Omental fat pad (tissue), 4 donors: ENCODE measurements around the gene IL6ST. TPM values are rescaled to one million over a fixed set of nuclear protein-coding genes. Genes with fewer than 3 reads are reported as not detected.
"Not testable (repeated sequence)": the region's sequence is repeated elsewhere in the genome, so short reads cannot be mapped to it uniquely, and the experiment has no call there.

Experiments
- ATAC-seq: fragments of 150-250 bp; one replicate; pipeline ENCODE4 v1.9.1; 2016; ENCODE audit warnings: mild to moderate bottlenecking, moderate library complexity; ENCODE audit not compliant: low FRiP score
- DNase-seq: peaks from one replicate; pipeline ENCODE4 v3.0.0-alpha.2; 2019; ENCODE audit warnings: low spot score
- total RNA-seq, 4 donors: library from RNA; depleted of rRNA; stranded (reverse); fragments of >200 nt; gene quantifications; one replicate each; pipeline ENCODE4 v1.1.0, GENCODE V29; 2016
- TF ChIP-seq, protein P1 (sequence below), 3 donors: fragments of 450-650 bp; IDR thresholded peaks; one replicate each; pipeline ENCODE4 v1.5.1; 2016 to 2017; ENCODE audit warnings: antibody characterized with exemption in 3 of 3, mild to moderate bottlenecking in 3 of 3, moderate library complexity in 2 of 3

The IL6ST gene
- total RNA-seq: 100 to 1,000 TPM; 555 to 806 (median 682) TPM

DNA sequence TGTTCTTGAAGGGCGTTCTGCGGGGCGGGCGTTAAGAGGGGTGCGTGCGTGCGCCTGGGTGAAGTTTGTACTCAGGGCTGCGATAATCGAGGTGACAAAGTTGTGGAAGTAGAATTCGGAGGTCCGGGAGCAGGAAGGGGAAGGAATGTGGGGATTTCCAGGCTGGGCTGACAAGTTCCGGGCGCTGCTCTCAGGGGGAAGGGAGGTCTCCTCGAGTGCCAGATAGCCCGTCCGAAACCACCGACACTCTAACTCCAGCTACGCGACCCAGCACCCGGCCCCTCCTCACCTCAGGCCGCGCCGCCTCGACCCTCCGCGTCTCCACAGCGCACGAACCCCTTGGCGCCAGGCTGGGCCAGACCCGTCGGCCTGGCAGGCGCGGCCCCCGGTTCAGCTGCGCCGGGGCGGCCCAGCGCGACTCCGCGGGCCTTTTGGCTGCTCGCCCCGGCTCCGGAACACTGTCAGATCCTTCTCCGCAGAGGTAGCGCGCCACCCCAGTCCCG, at the start of gene IL6ST:
TSS of gene IL6ST (minus strand) at position 469 of the 503 bp plus-strand sequence. CDS start 18,685 bp downstream, outside the sequence.
- ATAC-seq: peak; percentile 68
- peak; percentile 32 for DNase-seq
- TF ChIP-seq, protein P1, sequence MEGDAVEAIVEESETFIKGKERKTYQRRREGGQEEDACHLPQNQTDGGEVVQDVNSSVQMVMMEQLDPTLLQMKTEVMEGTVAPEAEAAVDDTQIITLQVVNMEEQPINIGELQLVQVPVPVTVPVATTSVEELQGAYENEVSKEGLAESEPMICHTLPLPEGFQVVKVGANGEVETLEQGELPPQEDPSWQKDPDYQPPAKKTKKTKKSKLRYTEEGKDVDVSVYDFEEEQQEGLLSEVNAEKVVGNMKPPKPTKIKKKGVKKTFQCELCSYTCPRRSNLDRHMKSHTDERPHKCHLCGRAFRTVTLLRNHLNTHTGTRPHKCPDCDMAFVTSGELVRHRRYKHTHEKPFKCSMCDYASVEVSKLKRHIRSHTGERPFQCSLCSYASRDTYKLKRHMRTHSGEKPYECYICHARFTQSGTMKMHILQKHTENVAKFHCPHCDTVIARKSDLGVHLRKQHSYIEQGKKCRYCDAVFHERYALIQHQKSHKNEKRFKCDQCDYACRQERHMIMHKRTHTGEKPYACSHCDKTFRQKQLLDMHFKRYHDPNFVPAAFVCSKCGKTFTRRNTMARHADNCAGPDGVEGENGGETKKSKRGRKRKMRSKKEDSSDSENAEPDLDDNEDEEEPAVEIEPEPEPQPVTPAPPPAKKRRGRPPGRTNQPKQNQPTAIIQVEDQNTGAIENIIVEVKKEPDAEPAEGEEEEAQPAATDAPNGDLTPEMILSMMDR (IDR thresholded peaks at IDR 0.05): no peak

DNA sequence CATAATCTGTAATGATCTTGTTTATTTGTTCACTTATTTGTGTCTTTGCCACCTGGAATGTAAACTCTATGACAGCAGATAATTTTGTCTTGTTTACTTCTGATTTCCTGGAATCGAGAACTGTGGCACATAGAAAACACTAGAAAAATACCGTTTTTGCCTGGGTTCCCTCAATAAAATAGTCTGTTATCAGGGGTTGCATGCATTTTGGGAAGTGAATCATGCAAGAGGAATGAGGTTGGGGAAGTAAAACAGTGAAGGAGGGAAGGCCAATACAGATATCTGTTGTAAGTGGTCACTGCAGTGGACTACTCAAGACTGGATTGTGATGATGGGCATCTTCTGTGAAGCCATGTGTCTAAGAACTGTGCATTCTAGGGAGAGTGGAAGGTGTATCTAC, 45.2 kb upstream of the IL6ST start:
- TF ChIP-seq, protein P1 (IDR thresholded peaks at IDR 0.05): no peak
- peak; percentile 77 for ATAC-seq

DNA sequence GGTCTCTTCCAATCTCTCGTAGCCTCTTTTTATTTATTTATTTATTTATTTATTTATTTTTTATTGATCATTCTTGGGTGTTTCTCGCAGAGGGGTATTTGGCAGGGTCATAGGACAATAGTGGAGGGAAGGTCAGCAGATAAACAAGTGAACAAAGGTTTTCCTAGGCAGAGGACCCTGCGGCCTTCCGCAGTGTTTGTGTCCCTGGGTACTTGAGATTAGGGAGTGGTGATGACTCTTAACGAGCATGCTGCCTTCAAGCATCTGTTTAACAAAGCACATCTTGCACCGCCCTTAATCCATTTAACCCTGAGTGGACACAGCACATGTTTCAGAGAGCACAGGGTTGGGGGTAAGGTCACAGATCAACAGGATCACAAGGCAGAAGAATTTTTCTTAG, 43.4 kb upstream of the IL6ST start:
- DNase-seq, ATAC-seq: not testable (repeated sequence)

More for the DNA sequence above, 45.2 kb upstream of the IL6ST start:
- no peak for DNase-seq

DNA sequence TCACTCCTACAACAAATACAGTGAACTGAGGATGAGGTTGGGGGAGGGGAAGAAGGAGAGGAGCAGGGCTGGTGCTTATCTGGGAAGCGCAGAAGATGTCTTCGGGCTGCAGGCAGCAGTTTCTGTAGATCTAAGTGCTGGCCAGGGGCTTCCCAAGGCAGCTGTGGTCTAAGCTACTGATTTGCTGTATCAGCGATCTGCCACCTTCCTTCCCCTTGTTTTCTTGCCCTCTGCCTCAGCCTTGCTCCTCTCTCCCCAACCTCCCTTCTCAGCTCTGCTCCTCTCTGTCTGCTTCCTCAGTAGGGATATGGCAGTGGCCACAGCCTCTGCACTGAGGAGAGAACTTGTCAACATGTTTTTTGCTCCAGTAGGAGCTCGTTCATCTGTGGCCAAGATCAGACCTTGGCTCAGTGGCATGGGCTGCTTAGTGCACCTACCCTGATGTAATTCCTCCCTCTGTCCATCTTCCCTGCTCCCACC, 42.8 kb upstream of the IL6ST start:
- TF ChIP-seq, protein P1 (IDR thresholded peaks at IDR 0.05): no peak
- no peak for DNase-seq
- no peak for ATAC-seq

DNA sequence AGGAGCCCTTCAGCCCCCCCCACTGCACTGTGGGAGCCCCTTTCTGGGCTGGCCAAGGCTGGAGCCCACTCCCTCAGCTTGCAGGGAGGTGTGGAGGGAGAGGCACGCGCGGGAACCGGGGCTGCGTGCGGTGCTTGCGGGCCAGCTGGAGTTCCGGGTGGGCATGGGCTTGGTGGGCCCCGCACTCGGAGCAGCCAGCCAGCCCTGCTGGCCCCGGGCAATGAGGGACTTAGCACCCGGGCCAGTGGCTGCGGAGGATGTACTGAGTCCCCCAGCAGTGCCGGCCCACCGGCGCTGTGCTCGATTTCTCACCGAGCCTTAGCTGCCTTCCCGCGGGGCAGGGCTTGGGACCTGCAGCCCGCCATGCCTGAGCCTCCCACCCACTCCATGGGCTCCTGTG, 40.6 kb upstream of the IL6ST start:
- not testable (repeated sequence) for DNase-seq

DNA sequence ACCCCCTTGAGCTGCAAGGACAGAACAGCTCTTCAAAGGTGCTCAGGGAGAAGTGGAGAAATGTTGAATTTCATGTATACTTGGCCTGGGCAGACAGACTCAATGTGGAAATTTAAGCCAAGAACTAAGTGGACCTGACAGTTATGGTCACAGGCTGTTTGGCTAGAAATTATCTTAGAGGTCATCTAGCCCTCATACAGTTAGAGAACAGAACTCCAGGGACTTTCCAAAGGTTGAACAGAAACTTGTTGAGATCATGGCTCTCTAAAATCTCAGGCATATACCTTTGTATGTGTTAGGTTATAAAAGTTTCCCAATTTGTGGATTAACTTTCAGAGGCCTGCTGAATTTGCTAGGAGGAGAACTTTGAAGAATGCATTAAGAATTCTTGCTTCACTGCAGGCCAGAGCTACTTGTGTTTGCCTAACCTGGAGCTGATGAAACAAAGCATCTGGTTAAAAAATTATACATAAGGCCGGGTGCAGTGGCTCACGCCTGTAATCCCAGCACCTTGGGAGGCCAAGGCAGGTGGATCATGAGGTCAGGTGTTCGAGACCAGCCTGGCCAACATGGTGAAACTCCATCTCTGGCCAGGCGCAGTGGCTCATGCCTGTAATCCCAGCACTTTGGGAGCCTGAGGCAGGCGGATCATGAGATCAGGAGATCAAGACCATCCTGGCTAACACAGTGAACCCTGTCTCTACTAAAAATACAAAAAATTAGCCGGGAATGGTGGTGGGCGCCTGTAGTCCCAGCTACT, 35.3 kb upstream of the IL6ST start:
- not testable (repeated sequence) for DNase-seq, ATAC-seq

More for the DNA sequence above, 40.6 kb upstream of the IL6ST start:
- ATAC-seq: not testable (repeated sequence)

DNA sequence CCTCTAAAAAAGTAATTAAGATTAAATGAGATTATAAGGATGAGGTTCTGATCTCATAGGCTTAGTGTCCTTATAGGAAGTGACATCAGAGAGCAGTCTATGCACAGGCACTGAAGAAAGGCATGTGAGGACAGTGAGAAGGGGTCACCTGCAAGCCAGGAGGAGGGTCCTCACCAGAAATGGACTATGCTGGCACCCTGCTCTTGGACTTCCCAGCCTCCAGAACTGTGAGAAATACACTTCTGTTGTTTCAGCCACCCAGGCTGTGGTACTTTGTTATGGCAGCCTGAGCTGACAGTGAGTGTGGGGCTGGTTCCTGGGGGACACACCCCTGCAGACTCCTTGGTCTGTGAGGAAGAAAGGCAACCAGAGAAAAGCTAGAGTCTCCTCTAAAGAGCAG, 34.7 kb upstream of the IL6ST start:
- ATAC-seq (no peak), DNase-seq (no peak)
- TF ChIP-seq, protein P1 (IDR thresholded peaks at IDR 0.05): no peak

DNA sequence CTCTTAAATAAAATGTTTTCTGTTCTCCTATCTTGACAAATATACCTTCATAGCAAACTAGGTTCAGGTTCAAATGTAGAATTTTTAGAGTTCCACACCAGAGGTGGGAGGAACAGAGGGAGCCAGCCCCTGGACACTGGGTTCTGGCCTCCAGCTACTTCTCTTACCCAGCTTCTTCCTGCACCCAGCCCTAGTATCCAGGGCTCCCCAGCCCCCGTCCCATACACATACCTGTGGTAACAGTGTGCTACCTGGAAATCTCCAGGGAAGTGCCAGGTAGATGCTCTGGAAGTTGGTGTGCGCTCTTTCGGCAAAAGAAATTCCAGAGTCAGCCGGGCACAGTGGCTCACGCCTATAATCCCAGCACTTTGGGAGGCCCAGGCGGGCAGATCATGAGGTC, 33.9 kb upstream of the IL6ST start:
- no peak for DNase-seq
- TF ChIP-seq, protein P1 (IDR thresholded peaks at IDR 0.05): no peak
- no peak for ATAC-seq
